ENCODE measurements around the gene OSMR. TPM values are rescaled to one million over a fixed set of nuclear protein-coding genes. Genes with fewer than 3 reads are reported as not detected.

Gene OSMR
- total RNA-seq, 1 donor from 2014 or later = 47.0 TPM

DNA sequence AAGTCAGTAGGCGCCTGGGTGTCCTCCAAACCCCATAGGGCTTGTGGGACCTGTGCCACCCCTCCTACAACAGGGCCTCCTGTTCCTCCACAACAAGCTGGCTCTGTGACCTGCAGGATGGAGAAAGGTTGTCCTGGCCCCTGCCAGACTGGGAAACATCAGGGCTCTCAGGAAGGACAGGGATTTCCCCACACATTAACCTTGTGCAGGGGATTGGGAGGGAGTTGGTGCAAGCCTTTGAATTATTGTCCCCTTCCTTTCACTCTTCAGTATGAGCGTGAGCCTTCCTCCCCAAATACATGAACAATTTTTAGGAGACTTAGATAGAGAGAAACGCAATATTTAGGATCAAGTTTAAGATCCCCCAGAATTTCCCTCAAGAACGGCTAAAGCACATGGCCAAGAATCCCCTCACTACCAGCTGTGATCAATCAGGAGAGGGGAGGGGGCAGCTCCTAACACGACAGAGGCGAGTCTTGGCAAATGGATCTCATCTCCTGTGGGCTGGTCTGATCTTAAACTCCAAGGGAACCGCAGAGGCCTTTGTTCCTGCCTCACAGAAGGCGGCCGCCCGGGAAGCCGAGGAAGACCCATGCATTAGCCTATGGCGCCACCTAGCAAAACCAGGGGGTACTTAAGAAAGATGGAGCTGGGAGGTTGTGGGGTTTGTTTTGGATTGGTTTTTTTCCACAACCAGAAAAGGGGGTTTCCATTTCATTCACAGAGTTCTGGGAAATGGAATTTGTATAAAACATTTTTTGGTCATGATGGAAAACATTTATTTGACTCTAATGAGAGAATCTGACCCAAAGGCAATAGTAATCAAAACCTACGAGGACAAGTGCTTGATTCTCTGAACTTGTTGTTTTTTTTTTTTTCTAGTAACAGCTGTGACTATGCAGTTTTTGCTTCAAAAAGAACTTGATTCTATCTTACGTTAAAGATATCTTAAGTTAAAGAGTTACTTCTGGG is 36.1 kb upstream of the OSMR start:
- TF ChIP-seq, protein P1, sequence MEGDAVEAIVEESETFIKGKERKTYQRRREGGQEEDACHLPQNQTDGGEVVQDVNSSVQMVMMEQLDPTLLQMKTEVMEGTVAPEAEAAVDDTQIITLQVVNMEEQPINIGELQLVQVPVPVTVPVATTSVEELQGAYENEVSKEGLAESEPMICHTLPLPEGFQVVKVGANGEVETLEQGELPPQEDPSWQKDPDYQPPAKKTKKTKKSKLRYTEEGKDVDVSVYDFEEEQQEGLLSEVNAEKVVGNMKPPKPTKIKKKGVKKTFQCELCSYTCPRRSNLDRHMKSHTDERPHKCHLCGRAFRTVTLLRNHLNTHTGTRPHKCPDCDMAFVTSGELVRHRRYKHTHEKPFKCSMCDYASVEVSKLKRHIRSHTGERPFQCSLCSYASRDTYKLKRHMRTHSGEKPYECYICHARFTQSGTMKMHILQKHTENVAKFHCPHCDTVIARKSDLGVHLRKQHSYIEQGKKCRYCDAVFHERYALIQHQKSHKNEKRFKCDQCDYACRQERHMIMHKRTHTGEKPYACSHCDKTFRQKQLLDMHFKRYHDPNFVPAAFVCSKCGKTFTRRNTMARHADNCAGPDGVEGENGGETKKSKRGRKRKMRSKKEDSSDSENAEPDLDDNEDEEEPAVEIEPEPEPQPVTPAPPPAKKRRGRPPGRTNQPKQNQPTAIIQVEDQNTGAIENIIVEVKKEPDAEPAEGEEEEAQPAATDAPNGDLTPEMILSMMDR (IDR thresholded peaks at IDR 0.05; ENCODE audit: insufficient read depth, low read length, poor library complexity, severe bottlenecking) = peak; percentile 88
- peak; percentile 35 for DNase-seq (ENCODE audit: low read depth)
- no peaks in the 10 kb centered on the region for H3K27me3 ChIP-seq (ENCODE audit: control insufficient read depth, insufficient read depth, low read length)
- no peak overlapping the region for H3K4me3 ChIP-seq (ENCODE audit: low read depth, low read length)
- H3K36me3 ChIP-seq (ENCODE audit: control insufficient read depth, insufficient read depth, low read length) = no peaks in the 10 kb centered on the region

DNA sequence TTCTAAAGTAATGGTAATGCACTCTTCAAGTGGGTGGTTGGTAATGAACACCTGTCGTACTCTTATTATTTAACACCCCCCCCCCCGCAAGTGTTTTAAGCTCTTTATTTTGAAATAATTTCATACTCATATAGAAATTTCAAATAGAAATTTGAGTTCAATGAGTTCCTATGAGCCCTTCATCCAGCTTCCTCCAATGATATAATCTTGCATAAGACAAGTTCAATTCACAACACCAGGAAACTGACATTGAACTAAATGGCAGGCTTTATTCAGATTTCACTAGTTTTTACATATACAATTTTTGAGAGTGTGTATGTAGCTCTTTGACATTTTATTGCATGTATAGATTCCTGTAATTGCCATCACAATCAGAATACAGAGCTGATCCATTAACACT is 30.9 kb upstream of the OSMR start:
- Histone ChIP-seq H3K27me3 (ENCODE audit: control insufficient read depth, insufficient read depth, low read length) (no peaks in the 10 kb centered on the region), H3K4me3 (ENCODE audit: low read depth, low read length) (no peak overlapping the region), H3K36me3 (ENCODE audit: control insufficient read depth, insufficient read depth, low read length) (no peaks in the 10 kb centered on the region)
- TF ChIP-seq, protein P1 (IDR thresholded peaks at IDR 0.05; ENCODE audit: insufficient read depth, low read length, poor library complexity, severe bottlenecking) = no peak
- DNase-seq (ENCODE audit: low read depth) = no peak

DNA sequence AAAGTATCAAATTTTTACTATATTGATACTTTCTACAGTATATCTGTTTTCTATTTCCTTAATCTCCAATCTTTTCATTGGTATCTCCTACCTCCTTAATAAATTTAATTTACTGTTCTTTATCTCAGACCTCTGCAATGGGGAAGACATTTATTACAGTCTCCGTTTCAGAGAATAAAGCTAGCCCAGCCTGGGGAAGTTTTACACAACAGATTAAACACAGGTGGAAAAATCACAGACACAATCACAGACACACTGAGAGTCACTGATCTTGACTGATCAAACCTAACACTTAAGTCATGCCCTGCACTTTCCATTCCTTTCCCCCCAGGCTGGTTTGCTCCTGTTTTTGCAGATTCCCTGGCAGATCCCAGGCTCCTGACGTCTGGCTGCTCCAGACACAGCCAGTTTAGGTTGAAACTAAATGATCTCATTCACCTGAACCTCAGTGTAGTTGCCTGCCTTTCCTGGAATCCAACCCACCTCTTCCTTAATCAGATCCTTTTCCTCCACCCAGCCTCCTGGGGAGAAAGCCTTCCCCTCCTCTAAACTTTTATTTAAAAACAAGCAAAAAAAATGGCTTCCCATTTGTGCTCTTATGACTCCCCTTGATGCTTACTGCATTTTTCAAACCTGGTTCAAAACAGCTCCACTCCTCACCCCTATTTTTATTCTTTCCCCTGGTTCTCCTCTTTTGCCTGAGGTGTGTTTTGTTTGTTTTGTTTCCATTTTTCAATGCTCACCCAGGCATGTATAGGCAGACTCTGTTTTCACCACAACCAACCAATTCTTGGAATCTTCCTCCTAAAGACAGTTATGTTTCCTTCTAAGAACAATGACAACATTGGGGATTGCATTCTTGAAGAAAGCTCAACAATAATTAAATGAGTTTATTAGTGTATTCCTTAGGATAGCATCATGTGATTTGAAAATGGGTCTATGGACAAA is 29.5 kb upstream of the OSMR start:
- H3K36me3 ChIP-seq (ENCODE audit: control insufficient read depth, insufficient read depth, low read length) = no peaks in the 10 kb centered on the region
- H3K4me3 ChIP-seq (ENCODE audit: low read depth, low read length) = no peak overlapping the region
- no peaks in the 10 kb centered on the region for H3K27me3 ChIP-seq (ENCODE audit: control insufficient read depth, insufficient read depth, low read length)
- peak; percentile 21 for DNase-seq (ENCODE audit: low read depth)
- TF ChIP-seq, protein P1 (IDR thresholded peaks at IDR 0.05; ENCODE audit: insufficient read depth, low read length, poor library complexity, severe bottlenecking) = no peak

DNA sequence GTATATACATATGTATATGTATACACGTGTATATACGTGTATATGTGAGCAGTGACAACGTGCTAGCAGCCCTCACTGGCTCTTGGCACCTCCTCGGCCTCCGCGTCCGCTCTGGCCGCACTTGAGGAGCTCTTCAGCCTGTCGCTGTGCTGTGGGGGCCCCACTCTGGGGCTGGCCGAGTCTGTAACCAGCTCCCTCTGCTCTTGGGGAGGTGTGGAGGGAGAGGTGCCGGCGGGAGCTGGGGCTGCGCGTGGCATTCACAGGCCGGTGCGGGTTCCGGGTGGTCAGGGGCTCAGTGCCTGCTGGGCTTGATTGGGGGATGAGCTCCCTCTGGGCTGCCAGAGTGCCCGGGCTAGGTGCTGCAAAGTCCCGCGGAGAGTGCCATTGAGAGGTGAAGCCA is 24.1 kb upstream of the OSMR start:
- H3K4me3 ChIP-seq (ENCODE audit: low read depth, low read length) = no peak overlapping the region
- no peaks in the 10 kb centered on the region for H3K36me3 ChIP-seq (ENCODE audit: control insufficient read depth, insufficient read depth, low read length)
- H3K27me3 ChIP-seq (ENCODE audit: control insufficient read depth, insufficient read depth, low read length) = no peaks in the 10 kb centered on the region
- TF ChIP-seq, protein P1 (IDR thresholded peaks at IDR 0.05; ENCODE audit: insufficient read depth, low read length, poor library complexity, severe bottlenecking) = no peak
- no peak for DNase-seq (ENCODE audit: low read depth)

DNA sequence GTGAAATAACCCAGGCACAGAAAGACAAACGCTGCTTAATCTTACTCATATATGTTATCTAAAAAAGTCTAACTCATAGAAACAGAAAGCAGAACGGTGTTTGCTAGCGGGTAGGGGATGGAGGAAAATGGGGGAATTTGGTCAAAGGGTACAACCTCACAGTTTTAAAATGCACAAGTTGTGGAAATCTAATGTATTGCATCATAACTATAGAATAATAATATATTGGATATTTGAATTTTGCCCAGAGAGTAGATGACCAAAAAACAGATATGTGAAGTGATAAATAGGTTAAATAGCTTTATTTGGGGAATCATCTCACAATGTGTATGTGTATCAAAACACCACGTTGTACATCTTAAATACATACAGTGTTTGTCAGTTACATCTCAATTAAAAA is 22.3 kb upstream of the OSMR start:
- TF ChIP-seq, protein P1 (IDR thresholded peaks at IDR 0.05; ENCODE audit: insufficient read depth, low read length, poor library complexity, severe bottlenecking) = no peak
- no peaks in the 10 kb centered on the region for H3K36me3 ChIP-seq (ENCODE audit: control insufficient read depth, insufficient read depth, low read length)
- no peaks in the 10 kb centered on the region for H3K27me3 ChIP-seq (ENCODE audit: control insufficient read depth, insufficient read depth, low read length)
- no peak overlapping the region for H3K4me3 ChIP-seq (ENCODE audit: low read depth, low read length)
- no peak for DNase-seq (ENCODE audit: low read depth)
